Right atrium auricular region (tissue), 2 donors: Measurements from ENCODE around the gene TENM4. TPM values are rescaled to one million over a fixed set of nuclear protein-coding genes. Genes with fewer than 3 reads are reported as not detected.

Experiments used
- DNase-seq: peaks from one replicate; pipeline ENCODE4 v3.0.0-alpha.2; 2019; ENCODE audit warnings: low spot score
- H3K27ac ChIP-seq, 2 donors: fragments of 200-600 bp; sonication (generic); 1 replicate in 1 of 2; 2 replicates in 1 of 2; pipeline ENCODE4 v1.5.1; 2016 to 2019
- H3K27me3 ChIP-seq, 2 donors: fragments of 200-600 bp; sonication (generic); one replicate each; pipeline versions ENCODE4 v1.5.1 to v1.6.0; 2017 to 2019
- H3K36me3 ChIP-seq: fragments of 200-600 bp; sonication (generic); one replicate; pipeline ENCODE4 v1.5.1; 2016
- H3K4me1 ChIP-seq, 2 donors: fragments of 200-600 bp; sonication (generic); one replicate each; pipeline versions ENCODE4 v1.5.1 to v1.6.0; 2017 to 2019
- H3K4me3 ChIP-seq, 2 donors: fragments of 200-600 bp; sonication (generic); 1 replicate in 1 of 2; 2 replicates in 1 of 2; pipeline ENCODE4 v1.5.1; 2017 to 2019; ENCODE audit warnings: mild to moderate bottlenecking in 1 of 2, moderate library complexity in 1 of 2
- H3K9me3 ChIP-seq, 2 donors: fragments of 200-600 bp; sonication (generic); one replicate each; pipeline ENCODE4 v1.5.1; 2019
- CTCF ChIP-seq, 2 donors: fragments of 200-600 bp; sonication (generic); IDR thresholded peaks; one replicate each; pipeline ENCODE4 v1.5.1; 2019; ENCODE audit warnings: antibody characterized with exemption in 2 of 2
- total RNA-seq, 2 donors: library from RNA; depleted of rRNA; stranded (reverse); fragments of >200 nt; gene quantifications; one replicate each; pipeline ENCODE4 v1.1.0, GENCODE V29; 2016

The TENM4 gene
- total RNA-seq, 2 donors from 2014 or later = 0.30 to 0.98 TPM

GRCh38 chr11:79089601-79090000, 351.2 kb downstream of the TENM4 start:
- Histone ChIP-seq H3K9me3 (peaks cover 0 to 8% of the 10 kb centered on the region in 2 donors), H3K4me3 (no peak overlapping the region), H3K4me1 (no peaks in the 10 kb centered on the region), H3K27me3 (no peaks in the 10 kb centered on the region), H3K27ac (no peak overlapping the region), H3K36me3 (no peaks in the 10 kb centered on the region)
- no peak for TF ChIP-seq CTCF (IDR thresholded peaks at IDR 0.05)
- no peak for DNase-seq

GRCh38 chr11:79088967-79089366, 351.9 kb downstream of the TENM4 start:
- H3K27me3 ChIP-seq = no peaks in the 10 kb centered on the region
- H3K4me3 ChIP-seq = no peak overlapping the region
- no peak for TF ChIP-seq CTCF (IDR thresholded peaks at IDR 0.05)
- H3K36me3 ChIP-seq = no peaks in the 10 kb centered on the region
- H3K9me3 ChIP-seq = peaks cover 0 to 8% of the 10 kb centered on the region in 2 donors
- DNase-seq = no peak
- H3K4me1 ChIP-seq = no peaks in the 10 kb centered on the region
- no peak overlapping the region for H3K27ac ChIP-seq

GRCh38 chr11:79087961-79088318, 352.9 kb downstream of the TENM4 start:
- H3K4me1 ChIP-seq = no peaks in the 10 kb centered on the region
- H3K27me3 ChIP-seq = no peaks in the 10 kb centered on the region
- DNase-seq = no peak
- TF ChIP-seq CTCF (IDR thresholded peaks at IDR 0.05) = no peak
- peaks cover 0 to under 1% of the 10 kb centered on the region in 2 donors for H3K9me3 ChIP-seq
- H3K4me3 ChIP-seq = no peak overlapping the region
- H3K27ac ChIP-seq = no peak overlapping the region
- H3K36me3 ChIP-seq = no peaks in the 10 kb centered on the region

GRCh38 chr11:79087238-79087960, 353.4 kb downstream of the TENM4 start:
- no peak for TF ChIP-seq CTCF (IDR thresholded peaks at IDR 0.05)
- no peak for DNase-seq
- no peaks in the 10 kb centered on the region for H3K36me3 ChIP-seq
- H3K27ac ChIP-seq = no peak overlapping the region
- H3K4me3 ChIP-seq = no peak overlapping the region
- no peaks in the 10 kb centered on the region for H3K27me3 ChIP-seq
- no peaks in the 10 kb centered on the region for H3K4me1 ChIP-seq
- no peaks in the 10 kb centered on the region for H3K9me3 ChIP-seq

GRCh38 chr11:79086056-79086455, 354.8 kb downstream of the TENM4 start:
- no peak for DNase-seq
- H3K27ac ChIP-seq = no peak overlapping the region
- TF ChIP-seq CTCF (IDR thresholded peaks at IDR 0.05) = no peak
- H3K4me1 ChIP-seq = no peaks in the 10 kb centered on the region
- no peaks in the 10 kb centered on the region for H3K27me3 ChIP-seq
- no peaks in the 10 kb centered on the region for H3K36me3 ChIP-seq
- no peak overlapping the region for H3K4me3 ChIP-seq
- no peaks in the 10 kb centered on the region for H3K9me3 ChIP-seq

GRCh38 chr11:79084382-79084781, 356.4 kb downstream of the TENM4 start:
- Histone ChIP-seq H3K27ac (no peak overlapping the region), H3K36me3 (no peaks in the 10 kb centered on the region), H3K27me3 (no peaks in the 10 kb centered on the region), H3K4me3 (no peak overlapping the region), H3K4me1 (no peaks in the 10 kb centered on the region), H3K9me3 (no peaks in the 10 kb centered on the region)
- no peak for TF ChIP-seq CTCF (IDR thresholded peaks at IDR 0.05)
- DNase-seq = no peak
